Stimulated activated CD4-positive, alpha-beta T cell treated with anti-CD3 and anti-CD28 coated beads, TNF-alpha, amount 100 ng/mL, for 24 hours (primary cell): ENCODE data around the gene TMEM119.
"Not testable (repeated sequence)": the region's sequence is repeated elsewhere in the genome, so short reads cannot be mapped to it uniquely, and the experiment has no call there.

Experiments used
- DNase-seq, 3 experiments: peaks; one replicate each; pipeline ENCODE4 v3.0.0-alpha.2; 2020; ENCODE audit warnings: low read depth in 3 of 3

The TMEM119 gene

DNA sequence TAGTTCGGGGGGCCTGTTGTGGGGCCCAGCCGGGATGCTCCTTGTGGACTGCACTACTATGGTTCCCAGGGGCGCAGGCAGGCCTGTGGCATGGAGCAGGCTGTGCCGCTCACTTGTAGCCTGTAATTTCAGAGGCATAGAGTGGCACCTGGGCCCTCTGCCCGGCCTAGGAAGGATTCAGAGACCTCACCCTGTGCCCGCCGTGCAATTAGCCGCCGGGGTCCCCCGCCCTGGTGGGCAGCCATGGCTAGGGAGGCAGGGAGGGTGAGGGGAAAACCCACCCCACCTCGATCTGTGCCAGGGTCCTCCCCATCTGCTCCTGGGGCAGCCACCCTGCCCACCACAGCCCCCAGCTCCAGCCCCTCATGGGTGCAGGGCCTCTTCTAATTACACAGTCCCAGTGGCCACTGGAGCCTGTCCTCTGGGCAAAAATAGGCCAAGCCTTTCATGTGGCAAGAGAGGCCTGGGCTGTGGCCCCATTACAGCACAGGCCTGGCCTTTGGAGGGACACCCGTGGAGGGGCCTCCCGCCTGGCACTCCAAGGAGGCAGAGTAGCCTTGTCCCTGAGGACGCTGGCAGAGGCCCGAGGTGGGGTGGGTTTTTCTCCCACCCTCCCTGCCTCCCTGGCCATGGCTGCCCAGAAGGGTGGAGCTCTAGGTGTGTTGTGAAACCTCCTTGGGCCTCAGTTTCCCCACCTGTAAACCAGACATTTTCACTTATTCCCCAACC is 5.3 kb upstream of the TMEM119 start:
- no peak for DNase-seq

DNA sequence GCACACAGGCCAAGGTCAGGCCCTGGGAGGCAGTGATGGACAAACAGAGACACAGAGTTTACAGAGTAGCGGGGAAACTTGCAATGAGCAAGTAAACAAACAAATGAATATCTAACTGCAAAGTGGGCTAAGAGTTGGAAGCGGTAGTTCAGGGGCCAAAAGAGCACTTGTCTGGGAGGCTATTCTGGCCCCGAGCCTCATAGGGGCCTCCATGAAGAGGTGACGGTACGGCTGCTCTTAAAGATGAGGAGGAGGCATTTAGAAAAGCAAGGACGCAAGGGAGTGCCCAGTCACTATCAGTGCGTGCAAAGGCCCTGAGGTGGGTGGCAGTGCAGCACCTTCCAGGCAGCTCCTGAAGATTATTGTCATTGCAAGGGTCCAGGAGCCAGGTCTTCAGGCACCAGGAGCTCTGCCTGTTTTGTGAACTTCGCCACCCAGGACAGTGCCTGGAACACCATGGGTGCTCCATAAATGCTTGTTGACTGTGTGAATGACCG is 4.4 kb upstream of the TMEM119 start:
- DNase-seq: no peak

DNA sequence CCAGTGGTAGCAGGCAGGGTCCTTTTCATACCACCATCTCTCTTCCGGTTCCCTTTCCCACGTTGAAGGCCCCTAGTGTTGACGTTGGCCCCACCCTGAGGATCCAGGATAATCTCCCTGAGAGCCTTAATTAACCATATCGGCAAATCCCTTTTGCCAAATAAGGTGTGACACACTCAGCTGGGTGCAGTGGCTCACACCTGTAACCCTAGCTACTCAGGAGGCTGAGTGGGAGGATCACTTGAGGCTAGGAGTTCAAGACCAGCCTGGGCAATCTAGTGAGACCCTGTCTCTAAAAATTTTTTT is 2.8 kb upstream of the TMEM119 start:
- no peak for DNase-seq

DNA sequence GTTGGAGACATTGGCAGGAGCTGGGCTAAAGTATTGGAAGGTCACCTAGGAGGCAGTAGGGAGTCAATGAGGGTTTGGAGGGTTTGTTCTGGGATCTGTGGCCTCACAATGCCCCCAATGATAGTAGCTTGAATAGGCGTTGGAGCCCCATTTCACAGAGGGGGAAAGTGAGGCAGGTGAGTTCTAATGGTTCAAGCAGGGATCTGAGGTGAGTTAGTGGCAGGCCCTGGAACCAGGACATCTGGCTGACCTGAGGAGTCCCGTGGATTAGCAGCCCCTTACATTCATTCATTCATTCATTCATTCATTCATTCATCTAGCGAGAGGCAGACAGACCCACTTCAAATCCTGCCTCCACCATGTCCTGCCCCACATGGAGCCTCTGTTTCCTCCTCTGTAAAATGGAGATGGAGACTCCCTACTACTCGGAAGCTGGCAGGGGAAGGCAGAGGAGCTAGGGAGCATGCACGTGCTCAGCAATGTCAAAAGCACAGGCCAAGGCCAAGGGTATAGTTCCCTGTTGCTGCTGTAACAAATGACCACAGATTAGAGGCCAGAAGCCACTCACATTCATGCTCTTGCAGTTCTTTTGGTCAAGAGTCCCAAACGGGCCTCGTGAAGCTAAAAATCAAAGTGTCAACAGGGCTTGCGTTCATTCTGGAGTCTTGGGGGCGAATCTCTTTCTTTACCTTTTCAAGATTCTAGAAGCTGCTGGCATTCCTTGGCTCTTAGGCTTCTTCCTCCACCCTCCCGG is 2.2 kb upstream of the TMEM119 start:
- no peak for DNase-seq

DNA sequence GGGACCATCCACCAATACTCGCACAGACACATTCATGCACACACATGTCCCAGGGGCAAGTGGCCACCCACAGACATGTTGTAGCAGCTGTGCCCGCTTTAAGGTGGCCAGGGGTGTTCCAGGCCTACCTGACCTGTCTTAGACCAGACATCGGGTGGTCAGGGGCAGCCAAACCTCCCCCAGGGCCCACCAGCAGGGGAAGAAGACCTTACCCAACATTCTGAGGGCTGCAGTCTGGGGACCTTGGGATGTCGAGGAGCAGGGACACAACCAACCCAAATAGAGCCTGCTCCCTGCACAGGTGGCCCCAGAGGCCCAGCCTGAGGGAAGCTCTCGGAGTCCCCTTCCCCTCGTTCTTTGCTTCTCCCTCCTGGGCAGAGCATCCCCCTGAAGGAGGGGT is 1.7 kb upstream of the TMEM119 start:
- no peak for DNase-seq

DNA sequence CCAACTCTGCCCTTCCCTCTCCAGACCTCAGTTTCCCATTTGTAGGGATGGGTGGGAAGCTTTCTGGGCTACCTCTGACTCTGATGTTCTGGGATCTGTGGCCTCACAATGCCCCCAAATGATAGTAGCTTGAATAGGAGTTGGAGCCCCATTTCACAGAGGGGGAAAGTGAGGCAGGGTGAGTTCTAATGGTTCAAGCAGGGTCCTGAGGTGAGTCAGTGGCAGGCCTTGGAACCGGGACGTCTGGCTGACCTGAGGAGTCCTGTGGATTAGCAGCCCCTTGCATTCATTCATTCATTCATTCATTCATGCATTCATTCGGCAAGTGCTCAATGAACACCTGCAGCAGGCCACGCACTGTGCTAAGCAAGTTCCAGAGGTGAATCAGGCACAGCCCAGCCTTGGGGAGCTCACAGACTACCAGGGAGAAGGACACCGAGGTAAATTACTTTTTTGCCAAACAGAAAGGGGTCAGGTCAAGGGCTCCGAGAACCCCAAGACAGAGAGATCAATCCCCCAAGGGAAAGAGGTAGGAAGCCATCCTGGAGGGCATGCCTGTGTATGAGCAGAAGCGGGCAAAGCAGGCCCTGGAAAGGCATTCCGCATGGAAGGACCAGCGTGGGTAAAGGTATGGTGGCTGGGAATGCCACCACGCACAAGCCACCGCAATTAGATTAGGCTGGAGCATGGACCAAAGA is 818 bp upstream of the TMEM119 start:
- no peak for DNase-seq

DNA sequence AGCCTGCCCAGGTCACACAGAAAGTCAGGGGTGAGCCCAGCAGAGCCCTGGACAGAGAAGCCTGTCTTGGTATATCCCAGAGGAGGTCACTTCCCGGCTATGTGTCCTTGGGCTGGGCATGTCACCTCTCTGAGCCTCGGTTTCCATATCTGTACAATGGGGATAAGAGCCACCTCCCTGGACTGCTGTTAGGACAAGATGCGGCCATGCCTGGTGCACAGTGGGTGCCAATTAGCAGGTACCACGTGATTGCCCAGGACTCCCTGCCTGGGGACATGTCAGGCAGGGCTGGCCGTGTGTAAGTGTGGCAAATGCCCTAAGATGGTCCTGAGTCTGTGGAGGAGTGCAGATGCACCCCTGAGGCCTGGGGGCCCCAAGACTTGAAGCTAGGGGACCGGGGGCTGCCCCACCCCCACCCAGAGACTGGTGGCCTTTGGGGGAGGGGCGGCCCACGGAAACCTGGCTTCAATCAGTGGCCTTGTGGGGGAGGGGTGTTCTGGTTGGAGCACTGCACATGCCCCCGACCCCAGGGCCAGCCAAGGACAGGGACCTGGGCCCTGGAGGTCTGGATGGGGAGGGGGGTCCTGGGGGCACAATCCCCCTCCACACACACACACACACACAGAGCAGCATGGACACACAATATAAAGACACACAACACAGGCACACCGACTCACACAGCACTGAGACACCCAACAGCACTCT is 878 bp downstream of the TMEM119 start:
- DNase-seq: no peak

DNA sequence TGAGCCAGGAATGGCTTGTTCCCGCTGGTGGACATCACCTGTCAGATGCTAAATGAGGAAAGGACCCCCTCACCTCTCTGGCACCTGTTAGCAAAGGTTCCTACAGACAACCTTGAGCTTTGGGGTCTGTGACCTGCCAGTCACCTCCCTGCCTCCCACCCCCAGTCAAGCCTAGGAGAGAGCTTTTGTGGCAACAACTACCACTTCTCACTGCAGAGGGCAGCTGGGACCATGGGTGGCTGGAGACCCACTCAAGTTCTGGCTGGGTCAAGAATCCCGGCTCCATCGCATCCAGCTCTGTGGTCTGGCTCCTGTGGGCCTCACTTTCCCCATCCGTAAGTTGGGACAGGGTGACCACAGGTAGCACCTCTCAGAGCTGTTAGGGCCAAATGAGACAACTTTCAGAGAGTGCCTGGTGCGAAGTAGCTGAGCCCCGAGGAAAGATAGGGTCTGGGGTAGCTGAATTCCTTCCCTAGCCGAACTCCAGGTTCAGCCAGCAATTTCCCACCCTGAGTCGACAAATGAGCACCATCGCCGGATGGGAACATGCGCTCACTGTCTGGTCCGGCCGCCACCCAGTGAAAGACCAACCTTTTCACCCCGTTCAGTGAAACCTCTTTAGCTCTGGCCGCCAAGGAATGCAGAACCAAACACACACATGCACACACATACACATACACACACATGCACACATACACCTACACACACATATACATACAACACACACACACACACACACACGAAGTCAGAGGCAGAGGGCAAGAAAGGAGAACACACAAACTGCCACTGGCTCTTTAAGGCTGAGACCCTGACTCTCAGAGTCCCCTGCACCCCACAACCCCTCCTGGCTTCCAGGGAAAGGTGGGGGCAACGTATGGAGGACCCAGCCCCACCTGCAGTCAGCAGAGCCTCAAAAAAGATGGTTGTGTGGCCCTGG is 1.9 kb downstream of the TMEM119 start:
- no peak for DNase-seq

DNA sequence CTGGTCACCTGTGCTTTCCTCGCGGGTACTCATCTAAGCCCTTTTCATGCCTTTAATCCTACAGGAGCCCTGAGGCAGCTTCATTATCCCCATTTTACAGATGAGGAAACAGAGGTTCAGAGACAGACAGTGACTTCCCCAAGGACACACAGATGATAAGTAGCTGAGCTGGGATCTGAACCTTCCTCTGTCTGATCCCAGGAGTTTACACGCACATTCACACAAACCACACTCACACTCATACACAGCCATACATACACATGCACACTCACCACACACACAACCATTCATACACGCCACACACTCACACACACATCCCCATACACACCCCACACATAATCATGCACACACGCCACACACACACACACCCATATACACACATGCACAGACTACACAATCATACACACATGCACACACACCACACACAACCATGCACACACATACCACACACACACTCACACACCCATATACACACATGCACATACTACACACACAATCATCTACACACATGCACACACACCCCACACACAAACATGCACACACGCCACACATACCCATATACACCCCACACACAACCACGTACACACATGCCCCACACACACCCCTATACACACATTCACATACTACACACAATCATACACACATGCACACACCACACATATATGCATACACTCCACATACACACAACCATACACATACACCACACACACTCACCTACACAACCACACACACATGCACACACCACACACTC is 2.7 kb downstream of the TMEM119 start:
- no peak for DNase-seq

DNA sequence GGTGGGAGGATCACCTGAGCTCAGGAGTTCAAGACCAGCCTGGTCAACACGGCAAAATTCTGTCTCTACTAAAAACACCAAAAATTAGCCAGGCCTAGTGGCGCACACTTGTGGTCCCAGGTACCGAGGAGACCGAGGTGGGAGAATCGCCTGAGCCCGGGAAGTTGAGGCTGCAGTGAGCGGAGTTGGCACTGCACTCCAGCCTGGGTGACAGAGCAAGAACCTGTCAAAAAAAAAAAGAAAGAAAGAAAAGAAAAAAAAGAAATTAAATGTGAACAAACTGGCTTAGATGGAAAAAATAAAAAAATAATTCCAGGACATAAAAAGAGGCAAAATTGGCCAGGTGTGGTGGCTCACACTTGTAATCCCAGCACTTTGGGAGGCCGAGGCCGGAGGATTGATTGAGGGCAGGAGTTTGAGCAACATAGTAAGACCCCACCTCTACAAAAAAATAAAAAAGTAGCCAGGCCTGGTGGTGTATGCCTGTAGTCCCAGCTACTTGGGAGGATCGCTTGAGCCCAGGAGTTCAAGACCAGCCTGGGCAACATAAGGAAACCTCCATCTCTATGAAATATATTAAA is 3.5 kb downstream of the TMEM119 start:
- no peak for DNase-seq

DNA sequence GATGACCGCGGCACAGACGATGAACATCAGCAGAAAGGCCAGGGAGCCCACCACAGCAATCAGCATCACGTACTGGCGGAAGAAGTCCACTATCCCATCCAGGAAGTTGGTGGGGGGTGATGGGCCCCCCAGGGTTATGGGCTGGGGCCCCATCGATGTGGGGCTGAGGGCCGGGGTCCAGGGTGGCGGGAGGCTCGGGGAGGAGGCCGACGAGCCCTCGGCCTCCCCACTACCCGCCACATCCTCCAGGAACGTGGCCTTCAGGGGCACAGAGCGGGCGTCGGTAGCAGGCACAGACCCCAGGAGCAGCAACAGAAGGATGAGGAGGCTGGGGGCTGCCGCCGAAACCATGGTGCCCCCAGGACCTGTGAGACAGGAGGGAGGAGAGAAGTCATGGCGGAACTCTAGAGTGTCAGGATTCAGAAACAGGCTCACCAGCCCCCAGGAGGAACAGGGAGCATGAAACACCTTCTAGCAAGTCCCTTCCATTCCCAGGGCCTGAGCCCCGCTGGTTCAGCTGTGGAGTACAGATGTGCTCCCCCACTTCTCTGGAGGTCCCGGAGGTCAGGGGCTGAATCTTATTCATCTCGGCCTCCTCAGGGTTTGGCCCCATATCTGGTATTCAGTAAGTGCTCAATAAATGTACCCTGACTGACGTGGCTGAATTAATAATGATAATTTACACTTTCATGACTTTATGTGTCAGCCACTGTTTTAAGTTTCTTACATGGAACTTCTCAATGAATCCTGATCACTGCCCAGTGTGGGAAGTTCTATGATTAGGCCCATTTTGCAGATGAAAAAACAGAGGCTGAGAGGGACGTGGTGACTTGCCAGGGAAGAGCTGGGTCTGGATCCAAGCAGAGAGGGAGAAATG is 5.6 kb downstream of the TMEM119 start:
- no peak for DNase-seq

DNA sequence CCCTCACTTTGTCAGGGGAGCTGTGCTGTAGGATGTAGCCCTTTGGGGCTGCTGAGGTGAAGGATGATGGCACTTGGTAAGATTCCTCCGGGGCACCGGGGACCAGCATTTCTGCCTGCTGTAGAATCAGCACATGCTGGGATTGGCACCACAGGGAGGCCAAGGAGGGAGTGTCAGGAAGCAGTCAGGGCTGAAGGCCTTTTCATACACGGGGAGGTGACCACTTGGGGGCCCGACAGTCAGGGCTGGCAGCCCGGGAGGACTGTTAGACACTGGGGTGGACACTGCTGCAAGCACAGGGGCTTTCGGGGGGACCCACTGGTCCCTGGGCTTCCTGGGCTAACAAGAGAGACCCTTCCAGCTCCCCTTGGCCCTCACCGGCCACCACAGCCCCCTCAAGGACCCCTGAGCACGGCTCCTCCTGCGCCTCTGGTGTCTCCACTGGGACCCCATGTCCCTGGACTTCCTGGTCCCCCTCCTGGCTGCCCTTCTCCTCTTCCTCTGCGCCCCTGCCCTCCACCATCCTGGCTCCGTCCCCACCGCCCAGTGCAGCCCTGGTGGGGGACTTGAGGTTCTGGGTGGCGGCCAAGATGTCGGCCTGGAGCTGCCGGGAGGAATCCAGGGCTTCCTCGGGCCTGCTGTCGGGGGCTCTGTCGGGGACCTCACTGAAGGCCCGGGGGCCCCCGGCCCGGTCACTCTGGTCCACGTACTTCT is 6.5 kb downstream of the TMEM119 start:
- no peak for DNase-seq

DNA sequence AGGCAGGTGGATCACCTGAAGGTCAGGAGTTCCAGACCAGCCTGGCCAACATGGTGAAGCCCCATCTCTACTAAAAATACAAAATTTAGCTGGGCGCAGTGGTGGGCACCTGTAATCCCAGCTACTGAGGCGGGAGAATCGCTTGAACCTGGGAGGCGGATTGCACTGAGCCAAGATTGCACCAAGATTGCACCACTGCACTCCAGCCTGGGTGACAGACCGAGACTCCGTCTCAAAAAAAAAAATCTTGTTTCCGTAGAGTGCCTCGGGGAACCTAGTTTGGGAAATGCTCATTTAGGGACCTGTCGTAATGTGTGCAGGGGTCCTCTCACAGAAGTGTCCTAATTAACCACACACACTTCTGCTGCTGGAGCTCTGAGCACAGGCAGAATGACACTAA is 7.4 kb downstream of the TMEM119 start:
- not testable (repeated sequence) for DNase-seq

DNA sequence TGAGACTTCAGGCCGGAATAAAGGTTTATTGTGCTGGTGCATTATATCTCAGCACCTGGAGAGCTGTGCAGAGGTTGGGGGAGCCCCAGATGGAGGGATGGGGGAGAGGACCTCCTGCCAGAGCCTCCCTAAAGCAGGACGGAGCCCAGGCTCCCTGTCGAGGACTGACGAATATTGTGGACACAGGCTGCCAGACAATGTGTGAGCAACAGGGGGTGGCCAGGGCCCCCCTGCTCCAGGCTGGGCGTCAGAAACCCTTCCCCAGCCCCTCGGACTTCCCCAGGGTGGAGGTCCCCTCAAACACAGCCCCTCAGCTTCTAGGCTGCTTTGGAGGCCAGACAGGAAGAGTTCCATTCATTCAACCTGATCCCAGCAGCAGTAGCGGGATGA is 8.0 kb downstream of the TMEM119 start:
- no peak for DNase-seq

DNA sequence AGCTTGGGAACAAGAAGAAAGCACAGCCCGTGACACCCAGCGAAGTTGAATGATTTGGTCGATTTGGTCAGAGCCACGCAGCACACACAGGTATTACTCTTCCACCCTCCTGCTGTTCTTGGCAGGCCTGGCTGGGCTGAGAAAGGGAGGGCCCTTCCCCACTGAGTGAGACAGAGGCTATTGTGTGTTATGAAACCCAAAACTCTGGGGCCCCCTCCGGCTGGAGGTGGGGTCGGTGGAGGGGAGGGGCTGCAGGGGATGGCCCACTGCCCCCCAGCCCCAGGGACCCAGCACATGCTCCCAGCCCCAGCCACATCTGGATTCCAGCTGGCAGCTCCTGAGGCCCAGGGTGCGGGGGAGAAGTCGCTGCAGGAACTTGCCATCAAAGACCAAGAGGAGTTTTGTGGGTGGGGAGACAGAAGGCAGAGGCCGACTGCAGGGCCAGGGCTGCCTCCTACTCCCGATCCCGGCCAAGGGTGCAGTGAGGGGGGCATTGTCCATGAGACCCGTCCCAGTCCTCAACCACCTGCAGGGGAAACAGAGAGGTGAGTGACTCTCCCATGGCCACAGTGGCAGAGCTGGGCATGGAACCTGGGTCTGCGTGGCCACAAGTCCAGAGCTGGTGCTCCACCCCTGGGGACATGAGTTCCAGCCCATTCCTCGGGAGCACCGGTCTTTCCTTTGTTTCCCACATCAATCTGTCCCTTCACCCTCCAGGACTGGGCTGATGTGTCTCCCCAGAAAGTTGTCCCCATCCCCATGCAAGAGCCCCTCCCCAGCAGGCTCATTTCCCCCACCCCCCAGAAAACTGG is 8.7 kb downstream of the TMEM119 start:
- no peak for DNase-seq

DNA sequence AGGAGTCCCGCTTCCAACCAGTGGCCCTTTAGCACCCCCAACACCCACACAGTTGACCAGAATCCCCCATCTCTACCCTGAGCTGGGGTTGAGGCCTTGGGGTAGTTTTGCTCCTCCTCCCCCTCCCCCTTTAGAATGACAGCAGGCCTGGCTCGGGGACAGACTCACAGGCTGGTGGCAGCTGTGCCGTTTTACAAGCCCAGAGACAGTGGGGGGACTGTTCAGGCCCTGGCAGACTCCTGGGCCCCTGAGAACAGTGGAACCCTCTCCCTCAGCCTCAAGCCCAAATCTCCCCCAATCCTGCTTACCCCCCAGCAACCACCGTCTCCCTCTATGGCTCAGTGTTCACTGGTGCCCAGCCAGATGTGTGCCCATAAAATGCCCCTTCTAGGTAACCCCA is 10.1 kb downstream of the TMEM119 start:
- no peak for DNase-seq

DNA sequence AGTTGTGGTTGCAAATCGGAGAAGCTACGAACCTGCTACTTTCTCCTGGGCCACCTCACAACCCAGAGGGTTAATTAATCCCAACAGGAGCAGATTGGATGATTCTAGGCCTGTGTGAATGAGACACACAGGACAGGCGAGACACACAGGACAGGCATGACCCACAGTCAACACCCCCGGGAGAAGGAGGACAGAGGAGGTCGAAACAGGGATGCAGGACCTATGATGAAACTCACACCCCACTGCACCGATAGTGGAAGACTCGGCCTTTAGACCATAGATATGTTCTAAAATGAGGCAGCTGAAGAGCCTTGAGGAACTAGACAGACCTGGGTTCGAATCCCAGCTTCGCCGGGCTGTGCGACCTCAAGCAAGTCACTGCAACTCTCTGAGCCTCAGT is 11.6 kb downstream of the TMEM119 start:
- no peak for DNase-seq

DNA sequence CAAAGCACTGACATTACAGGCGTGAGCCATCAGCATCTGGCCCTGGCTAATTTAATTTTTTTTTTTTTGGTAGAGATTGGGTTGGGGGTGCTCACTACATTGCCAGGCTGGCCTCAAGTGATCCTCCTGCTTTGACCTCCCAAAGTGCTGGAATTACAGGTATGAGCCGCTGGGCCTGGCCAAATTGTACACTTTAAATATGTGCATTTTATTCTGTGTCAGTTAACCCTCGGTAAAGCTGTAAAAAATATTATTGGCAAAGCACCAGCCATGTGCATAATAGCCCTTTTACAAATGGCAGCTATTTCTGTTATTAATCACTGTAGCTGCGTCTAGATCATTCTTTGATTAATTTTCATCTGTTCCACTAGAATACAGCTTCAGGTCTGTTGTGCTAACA is 12.0 kb downstream of the TMEM119 start:
- DNase-seq: no peak
